SJSA1 (cell line): ENCODE measurements around the gene CDYL. TPM values are rescaled to one million over a fixed set of nuclear protein-coding genes. Genes with fewer than 3 reads are reported as not detected.
"Not testable (repeated sequence)": the region's sequence is repeated elsewhere in the genome, so short reads cannot be mapped to it uniquely, and the experiment has no call there.

ENCODE experiments used
- DNase-seq, 2 experiments: peaks; one replicate each; pipeline ENCODE4 v3.0.0-alpha.2; 2015 to 2020; ENCODE audit warnings: low spot score in 2 of 2, low read depth in 1 of 2
- H3K27ac ChIP-seq: fragments of 250-450 bp; sonication (Bioruptor Pico); 2 replicates; pipeline ENCODE4 v1.5.1; 2020; ENCODE audit warnings: mild to moderate bottlenecking, moderate library complexity
- H3K27me3 ChIP-seq: fragments of 250-450 bp; sonication (Bioruptor Pico); replicated peaks from 2 replicates; pipeline ENCODE4 v1.5.1; 2020; ENCODE audit warnings: mild to moderate bottlenecking, moderate library complexity
- H3K36me3 ChIP-seq: fragments of 250-450 bp; sonication (Bioruptor Pico); 2 replicates; pipeline ENCODE4 v1.5.1; 2020; ENCODE audit warnings: mild to moderate bottlenecking
- H3K4me1 ChIP-seq: fragments of 250-450 bp; sonication (Bioruptor Pico); replicated peaks from 2 replicates; pipeline ENCODE4 v1.6.1; 2021; ENCODE audit warnings: mild to moderate bottlenecking
- H3K4me3 ChIP-seq: fragments of 250-450 bp; sonication (Bioruptor Pico); 2 replicates; pipeline ENCODE4 v1.5.1; 2020; ENCODE audit warnings: mild to moderate bottlenecking
- H3K9me3 ChIP-seq: fragments of 250-450 bp; sonication (Bioruptor Pico); replicated peaks from 2 replicates; pipeline ENCODE4 v1.5.1; 2020; ENCODE audit warnings: mild to moderate bottlenecking
- total RNA-seq: library from RNA; depleted of rRNA; stranded (reverse); fragments of >200 nt; shearing (Covaris generic); gene quantifications from 2 replicates; pipeline ENCODE4 v1.2.3, GENCODE V29; 2014

The CDYL gene
- total RNA-seq, 1 experiment from 2014 or later, result 36.1 TPM

- DNase-seq, result no peak
- no peaks in the 10 kb centered on the region for H3K36me3 ChIP-seq
Measured at GRCh38 chr6:4815584-4815983, 39.4 kb downstream of the CDYL start.

GRCh38 chr6:4816904-4817303 is 40.7 kb downstream of the CDYL start:
- no peak overlapping the region for H3K27ac ChIP-seq
- no peak overlapping the region for H3K4me3 ChIP-seq
- H3K4me1 ChIP-seq, result peaks cover 11% of the 10 kb centered on the region
- no peaks in the 10 kb centered on the region; the same call in 1 of the 2 replicates for H3K9me3 ChIP-seq
- no peaks in the 10 kb centered on the region for H3K36me3 ChIP-seq
- H3K27me3 ChIP-seq, result no peaks in the 10 kb centered on the region
- DNase-seq, result no peak

More at GRCh38 chr6:4815584-4815983, 39.4 kb downstream of the CDYL start:
- H3K9me3 ChIP-seq, result no peaks in the 10 kb centered on the region; the same call in 1 of the 2 replicates
- H3K4me1 ChIP-seq, result peaks cover 23% of the 10 kb centered on the region
- H3K4me3 ChIP-seq, result no peak overlapping the region
- H3K27ac ChIP-seq, result no peak overlapping the region
- H3K27me3 ChIP-seq, result no peaks in the 10 kb centered on the region

DNA sequence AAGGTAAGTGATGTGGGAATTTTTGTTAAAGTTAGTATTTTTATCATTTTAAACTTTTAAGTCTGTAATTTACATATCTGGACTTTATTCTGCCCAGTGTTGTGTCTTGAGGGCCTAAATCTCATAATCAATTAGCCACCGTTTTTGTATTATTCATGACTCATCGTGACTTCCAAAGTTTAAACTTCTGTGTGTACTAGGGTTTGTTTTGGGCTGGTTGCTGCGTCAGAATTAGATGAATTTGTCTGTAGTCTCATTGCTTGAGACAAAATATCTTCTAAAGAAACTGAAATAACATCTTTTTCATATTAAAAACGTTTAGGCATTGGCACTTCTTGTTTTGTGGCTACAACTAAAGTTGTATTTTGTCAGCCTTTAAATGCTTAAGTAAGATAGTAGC is 41.3 kb downstream of the CDYL start:
- Histone ChIP-seq H3K36me3 (no peaks in the 10 kb centered on the region), H3K4me1 (peaks cover 6% of the 10 kb centered on the region; the same call in 1 of the 2 replicates), H3K4me3 (no peak overlapping the region), H3K9me3 (no peaks in the 10 kb centered on the region; the same call in 1 of the 2 replicates), H3K27me3 (no peaks in the 10 kb centered on the region), H3K27ac (no peak overlapping the region)
- no peak for DNase-seq

GRCh38 chr6:4818272-4818938 is 42.2 kb downstream of the CDYL start:
- H3K9me3 ChIP-seq, result no peaks in the 10 kb centered on the region; the same call in 1 of the 2 replicates
- no peak overlapping the region for H3K4me3 ChIP-seq
- no peaks in the 10 kb centered on the region for H3K36me3 ChIP-seq
- H3K27me3 ChIP-seq, result no peaks in the 10 kb centered on the region
- no peak for DNase-seq
- no peak overlapping the region for H3K27ac ChIP-seq
- peaks cover 6% of the 10 kb centered on the region; the same call in 1 of the 2 replicates for H3K4me1 ChIP-seq

GRCh38 chr6:4819706-4820283 is 43.6 kb downstream of the CDYL start:
- Histone ChIP-seq H3K4me3 (no peak overlapping the region), H3K4me1 (peaks cover 6% of the 10 kb centered on the region; the same call in 1 of the 2 replicates), H3K36me3 (no peaks in the 10 kb centered on the region), H3K27ac (no peak overlapping the region), H3K27me3 (no peaks in the 10 kb centered on the region), H3K9me3 (no peaks in the 10 kb centered on the region; the same call in 1 of the 2 replicates)
- no peak for DNase-seq

DNA sequence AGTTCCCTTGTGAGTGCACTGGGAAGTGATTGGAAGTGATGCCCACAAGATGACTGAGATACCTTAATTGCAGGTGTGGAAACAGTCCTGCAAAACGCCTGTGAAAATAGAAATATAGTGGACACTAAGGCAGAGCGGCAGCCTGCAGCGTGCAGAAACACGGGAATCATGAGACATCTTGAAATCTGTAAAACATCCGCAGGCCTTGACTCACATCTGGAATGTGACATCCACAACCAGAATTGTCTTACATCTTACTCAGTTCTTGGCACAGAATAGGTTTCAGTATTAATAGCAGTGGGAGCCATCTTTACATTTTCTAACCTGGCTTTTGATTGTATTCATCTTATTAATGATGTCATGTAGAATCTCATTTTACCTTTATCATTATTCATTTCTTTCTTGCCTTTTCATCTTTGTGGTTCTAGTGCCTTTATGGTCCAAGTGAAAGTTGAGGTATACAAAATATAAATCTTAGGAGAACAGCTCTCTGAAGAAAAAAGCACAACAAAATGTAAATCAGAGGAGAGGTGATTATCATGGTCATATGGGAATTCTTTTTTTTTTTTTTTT is 44.6 kb downstream of the CDYL start:
- Histone ChIP-seq H3K27ac (no peak overlapping the region), H3K4me1 (peaks cover 6% of the 10 kb centered on the region; the same call in 1 of the 2 replicates), H3K9me3 (no peaks in the 10 kb centered on the region; the same call in 1 of the 2 replicates), H3K4me3 (no peak overlapping the region), H3K27me3 (no peaks in the 10 kb centered on the region), H3K36me3 (no peaks in the 10 kb centered on the region)
- no peak for DNase-seq

- Histone ChIP-seq H3K9me3 (no peaks in the 10 kb centered on the region; the same call in 1 of the 2 replicates), H3K36me3 (no peaks in the 10 kb centered on the region), H3K4me3 (no peak overlapping the region), H3K27ac (no peak overlapping the region), H3K27me3 (no peaks in the 10 kb centered on the region), H3K4me1 (peaks cover 6% of the 10 kb centered on the region; the same call in 1 of the 2 replicates)
- DNase-seq, result no peak
Measured at GRCh38 chr6:4822476-4822875, 46.3 kb downstream of the CDYL start.

DNA sequence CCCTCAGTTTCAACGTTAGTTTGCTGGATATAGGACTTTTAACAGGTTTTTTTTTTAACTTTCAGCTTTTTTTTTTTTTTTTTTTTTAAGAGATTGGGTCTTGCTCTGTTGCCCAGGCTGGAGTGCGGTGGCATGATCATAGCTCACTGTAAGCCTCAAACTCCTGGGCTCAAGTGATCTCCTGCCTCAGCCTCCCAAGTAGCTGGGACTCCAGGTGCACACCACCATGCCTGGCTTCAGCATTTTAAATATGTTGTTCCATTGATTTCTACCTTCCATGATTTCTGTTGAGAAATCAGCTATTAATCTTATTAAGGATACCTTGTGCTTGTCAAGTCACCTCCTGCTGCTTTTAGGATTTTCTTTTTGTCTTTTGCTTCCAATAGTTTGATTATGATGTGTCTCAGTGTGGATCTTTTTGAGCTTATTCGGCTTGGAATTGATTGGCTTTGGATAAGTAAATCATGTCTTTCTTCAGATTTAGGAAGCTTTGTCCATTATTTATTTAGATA is 52.0 kb downstream of the CDYL start:
- Histone ChIP-seq H3K9me3 (peaks cover 12% of the 10 kb centered on the region), H3K4me1 (no peaks in the 10 kb centered on the region), H3K27ac (no peak overlapping the region), H3K36me3 (peaks cover 4% of the 10 kb centered on the region; the same call in 1 of the 2 replicates), H3K4me3 (no peak overlapping the region), H3K27me3 (peaks cover 2% of the 10 kb centered on the region; the same call in 1 of the 2 replicates)
- DNase-seq, result no peak

DNA sequence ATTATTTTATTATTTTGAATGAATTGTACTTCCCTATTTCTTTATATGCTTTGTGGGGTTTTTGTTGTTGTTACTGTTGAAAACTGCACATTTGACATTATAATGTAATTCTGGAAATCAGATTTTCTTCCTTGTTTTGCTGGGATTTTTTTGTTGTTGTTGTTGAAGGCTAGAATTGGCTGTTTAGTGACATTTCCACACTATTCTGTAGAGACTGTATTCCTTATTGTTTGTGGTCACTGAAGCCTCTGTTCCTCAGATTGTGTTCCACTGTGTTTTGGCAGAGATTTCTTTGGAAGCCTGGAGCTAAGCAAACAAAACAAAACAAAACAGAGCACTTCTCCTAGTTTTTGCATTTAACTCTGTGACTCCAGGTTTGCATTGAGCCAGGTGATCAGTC is 52.9 kb downstream of the CDYL start:
- H3K4me3 ChIP-seq, result no peak overlapping the region
- H3K27me3 ChIP-seq, result peaks cover 2% of the 10 kb centered on the region; the same call in 1 of the 2 replicates
- peaks cover 12% of the 10 kb centered on the region for H3K9me3 ChIP-seq
- DNase-seq, result no peak
- no peaks in the 10 kb centered on the region for H3K4me1 ChIP-seq
- H3K36me3 ChIP-seq, result peaks cover 4% of the 10 kb centered on the region; the same call in 1 of the 2 replicates
- H3K27ac ChIP-seq, result no peak overlapping the region

GRCh38 chr6:4835540-4835939 is 59.3 kb downstream of the CDYL start:
- H3K4me3 ChIP-seq, H3K4me1 ChIP-seq: not testable (repeated sequence)

DNA sequence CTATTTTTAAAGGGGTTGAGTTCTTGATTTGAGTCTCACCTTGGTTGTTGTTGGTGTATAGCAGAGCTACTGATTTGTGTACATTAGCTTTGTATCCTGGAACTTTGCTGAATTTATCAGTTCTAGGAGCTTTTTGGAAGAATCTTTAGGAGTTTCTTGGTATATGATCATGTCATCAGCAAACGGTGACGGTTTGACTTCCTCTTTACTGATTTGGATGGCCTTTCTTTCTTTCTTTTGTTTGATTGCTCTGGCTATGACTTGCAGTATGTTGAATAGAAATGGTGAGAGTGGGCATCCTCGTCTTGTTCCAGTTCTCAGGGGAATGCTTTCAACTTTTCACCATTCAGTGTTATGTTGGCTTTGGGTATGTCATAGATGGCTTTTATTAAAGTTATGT is 64.0 kb downstream of the CDYL start:
- no peak for DNase-seq
- no peak overlapping the region for H3K4me3 ChIP-seq
- H3K36me3 ChIP-seq, result 0 out of 2 replicates have a peak, but pooled peaks cover 4% of the 10 kb centered on the region
- peaks cover 9% of the 10 kb centered on the region for H3K9me3 ChIP-seq
- H3K4me1 ChIP-seq, result no peaks in the 10 kb centered on the region
- H3K27me3 ChIP-seq, result no peaks in the 10 kb centered on the region
- no peak overlapping the region for H3K27ac ChIP-seq

More at GRCh38 chr6:4835540-4835939, 59.3 kb downstream of the CDYL start:
- H3K9me3 ChIP-seq, DNase-seq, H3K36me3 ChIP-seq, H3K27me3 ChIP-seq, H3K27ac ChIP-seq: not testable (repeated sequence)

- no peaks in the 10 kb centered on the region for H3K36me3 ChIP-seq
- H3K27me3 ChIP-seq, result no peaks in the 10 kb centered on the region
- no peak for DNase-seq
- peaks cover 9% of the 10 kb centered on the region for H3K9me3 ChIP-seq
- H3K4me1 ChIP-seq, result peaks cover 8% of the 10 kb centered on the region
- H3K4me3 ChIP-seq, result no peak overlapping the region
- no peak overlapping the region for H3K27ac ChIP-seq
Measured at GRCh38 chr6:4844108-4844507, 67.9 kb downstream of the CDYL start.

GRCh38 chr6:4846387-4846786 is 70.2 kb downstream of the CDYL start:
- Histone ChIP-seq H3K9me3 (peaks cover 4% of the 10 kb centered on the region; the same call in 1 of the 2 replicates), H3K36me3 (no peaks in the 10 kb centered on the region), H3K27ac (no peak overlapping the region), H3K4me3 (no peak overlapping the region), H3K27me3 (no peaks in the 10 kb centered on the region), H3K4me1 (peaks cover 8% of the 10 kb centered on the region)
- no peak for DNase-seq
